Ramos (cell line): ENCODE data around the gene FAM131A.

Source experiments
- in situ Hi-C: fragments of 300-500 bp; cut with MboI; formaldehyde crosslinking; loops from one replicate; pipeline ENCODE4 v1.14.3; 2022; ENCODE audit warnings: low sequenced_read_pairs; ENCODE audit not compliant: unreplicated experiment

FAM131A gene

GRCh38 chr3:184315871-184316661, 21.3 kb upstream of the FAM131A start:
- in situ Hi-C loops, result no loop called here

GRCh38 chr3:184316792-184317191, 20.6 kb upstream of the FAM131A start:
- in situ Hi-C loops, result no loop called here

GRCh38 chr3:184317201-184317600, 20.2 kb upstream of the FAM131A start:
- in situ Hi-C loops, result no loop called here

- in situ Hi-C loops, result no loop called here
Measured at GRCh38 chr3:184320104-184320445, 17.3 kb upstream of the FAM131A start.

- in situ Hi-C loops, result no loop called here
Measured at GRCh38 chr3:184321666-184322065, 15.7 kb upstream of the FAM131A start.

GRCh38 chr3:184322731-184323487, 14.5 kb upstream of the FAM131A start:
- in situ Hi-C loops, result no loop called here

GRCh38 chr3:184323696-184324095, 13.7 kb upstream of the FAM131A start:
- in situ Hi-C loops, result no loop called here

- in situ Hi-C loops, result no loop called here
Measured at GRCh38 chr3:184325269-184325668, 12.1 kb upstream of the FAM131A start.

GRCh38 chr3:184325715-184326369, 11.6 kb upstream of the FAM131A start:
- in situ Hi-C loops, result no loop called here

GRCh38 chr3:184327171-184327570, 10.2 kb upstream of the FAM131A start:
- in situ Hi-C loops, result no loop called here

- in situ Hi-C loops, result no loop called here
Measured at GRCh38 chr3:184328516-184328915, 8.9 kb upstream of the FAM131A start.

- in situ Hi-C loops, result no loop called here
Measured at GRCh38 chr3:184332370-184333090, 4.9 kb upstream of the FAM131A start.

GRCh38 chr3:184333190-184333589, 4.2 kb upstream of the FAM131A start:
- in situ Hi-C loops, result no loop called here

GRCh38 chr3:184333700-184334099, 3.7 kb upstream of the FAM131A start:
- in situ Hi-C loops, result no loop called here

GRCh38 chr3:184334470-184335158, 2.8 kb upstream of the FAM131A start:
- in situ Hi-C loops, result no loop called here

- in situ Hi-C loops, result no loop called here
Measured at GRCh38 chr3:184335291-184335660, 2.1 kb upstream of the FAM131A start.

- in situ Hi-C loops, result no loop called here
Measured at GRCh38 chr3:184335661-184336546, 1.5 kb upstream of the FAM131A start.

GRCh38 chr3:184336547-184337398, 627 bp upstream of the FAM131A start:
- in situ Hi-C loops, result no loop called here
